PC-9 (cell line): Measurements from ENCODE around the gene SGO2. TPM values are rescaled to one million over a fixed set of nuclear protein-coding genes. Genes with fewer than 3 reads are reported as not detected.

Experiments used
- BruUV-seq: library from RNA; stranded (reverse); fragments of 400-500 nt; replicated peaks from 2 replicates; lab custom pipeline; 2021; lab: Mats Ljungman, UMichigan
- CTCF ChIA-PET: fragments of 300-600 bp; sonication (Branson Sonifier 250); formaldehyde crosslinking; loops from one replicate; lab custom pipeline; 2022; ENCODE audit warnings: antibody characterized with exemption; lab: Charles Lee
- POLR2A ChIA-PET: fragments of 300-600 bp; sonication (Branson Sonifier 250); formaldehyde crosslinking; loops from one replicate; lab custom pipeline; 2022; ENCODE audit warnings: antibody characterized with exemption; ENCODE audit not compliant: unreplicated experiment; lab: Charles Lee
- DNase-seq, 2 experiments: peaks; one replicate each; pipeline versions ENCODE4 v3.0.0 to v3.0.0-alpha.2; 2015 to 2022; ENCODE audit warnings: mixed read lengths in 1 of 2
- H2AFZ ChIP-seq: fragments of 200-600 bp; sonication (generic); 2 replicates; pipeline ENCODE4 v1.8.1; 2017; ENCODE audit warnings: antibody characterized with exemption
- H3F3A ChIP-seq: fragments of 200-600 bp; sonication (generic); 2 replicates; pipeline ENCODE4 v1.8.1; 2017; ENCODE audit warnings: antibody characterized with exemption, mild to moderate bottlenecking, low read depth; ENCODE audit not compliant: insufficient read depth
- H3K27ac ChIP-seq: fragments of 200-600 bp; sonication (generic); 2 replicates; pipeline ENCODE4 v1.6.1; 2016; ENCODE audit warnings: mixed run types
- H3K27me3 ChIP-seq: fragments of 200-600 bp; sonication (generic); 2 replicates; pipeline ENCODE4 v1.6.1; 2016; ENCODE audit warnings: low read depth, mixed run types; ENCODE audit not compliant: insufficient read depth
- H3K36me3 ChIP-seq: fragments of 200-600 bp; sonication (generic); 2 replicates; pipeline ENCODE4 v1.6.1; 2016; ENCODE audit warnings: low read depth, mixed run types
- H3K4me1 ChIP-seq: fragments of 200-600 bp; sonication (generic); replicated peaks from 2 replicates; pipeline ENCODE4 v1.6.1; 2016; ENCODE audit warnings: mixed run types; ENCODE audit not compliant: insufficient read depth
- H3K4me2 ChIP-seq: fragments of 200-600 bp; sonication (generic); 2 replicates; pipeline ENCODE4 v1.6.1; 2017; ENCODE audit warnings: mixed run types
- H3K4me3 ChIP-seq: fragments of 200-600 bp; sonication (generic); 2 replicates; pipeline ENCODE4 v1.6.1; 2016; ENCODE audit warnings: mixed run types
- H3K79me2 ChIP-seq: fragments of 200-600 bp; sonication (generic); 2 replicates; pipeline ENCODE4 v1.6.1; 2017; ENCODE audit warnings: low read depth, mixed run types
- H3K9me2 ChIP-seq: fragments of 200-600 bp; sonication (generic); 2 replicates; pipeline ENCODE4 v1.8.1; 2017; ENCODE audit warnings: mild to moderate bottlenecking; ENCODE audit not compliant: insufficient read depth
- H3K9me3 ChIP-seq: fragments of 200-600 bp; sonication (generic); 2 replicates; pipeline ENCODE4 v1.8.1; 2016; ENCODE audit warnings: low read depth; ENCODE audit not compliant: insufficient read depth
- H4K20me1 ChIP-seq: fragments of 200-600 bp; sonication (generic); 2 replicates; pipeline ENCODE4 v1.8.1; 2017; ENCODE audit not compliant: insufficient read depth
- EZH2 ChIP-seq: fragments of 200-600 bp; sonication (generic); IDR thresholded peaks from 2 replicates; pipeline ENCODE4 v1.8.0; 2017; ENCODE audit warnings: antibody characterized with exemption, low read depth
- intact Hi-C: fragments of 100-400 bp; cut with micrococcal nuclease; formaldehyde crosslinking; loops from one replicate; pipeline ENCODE4 v1.10.0; 2022; ENCODE audit not compliant: unreplicated experiment
- total RNA-seq: library from RNA; stranded (reverse); gene quantifications from 2 replicates; pipeline ENCODE4 v1.2.3, GENCODE V29; 2021
- TF ChIP-seq, protein P1 (sequence below): fragments of 200-600 bp; sonication (generic); conservative IDR thresholded peaks from 2 replicates; pipeline ENCODE4 v1.6.1; 2017; ENCODE audit warnings: mixed run types, antibody characterized with exemption, mild to moderate bottlenecking, moderate library complexity

SGO2 gene
- total RNA-seq, 1 experiment from 2014 or later, result 25.0 TPM

DNA sequence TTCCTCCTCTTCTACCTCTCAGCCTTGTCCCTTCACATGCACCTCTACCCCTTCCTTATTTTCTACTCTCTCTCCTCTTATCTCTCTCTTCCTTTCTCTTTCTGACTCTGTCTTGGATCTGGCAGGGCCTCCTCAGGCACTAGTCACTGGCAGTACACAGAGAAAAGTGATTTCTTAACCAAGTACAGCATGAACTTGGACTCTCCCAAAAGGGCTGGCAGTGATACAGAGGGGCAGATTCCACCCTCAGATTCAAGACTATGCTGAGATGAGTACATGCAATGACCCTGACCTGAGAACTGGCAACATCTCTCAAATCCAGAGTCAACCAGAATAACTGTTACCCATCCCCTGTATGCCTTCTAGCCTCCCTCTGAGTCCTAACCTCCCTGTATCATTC lies 64.1 kb downstream of the SGO2 start:
- intact Hi-C loops, result no loop called here
- no peaks in the 10 kb centered on the region for H3K36me3 ChIP-seq
- BruUV-seq, result no TSS peak
- H3K4me1 ChIP-seq, result peaks cover 10% of the 10 kb centered on the region; the same call in 1 of the 2 replicates
- H3K4me3 ChIP-seq, result no peak overlapping the region
- no peak overlapping the region for H3K4me2 ChIP-seq
- no peaks in the 10 kb centered on the region for H3K9me2 ChIP-seq
- CTCF ChIA-PET, result no interaction called here
- H2AFZ ChIP-seq, result no peak overlapping the region
- no peaks in the 10 kb centered on the region for H3K79me2 ChIP-seq
- no peaks in the 10 kb centered on the region for H3K9me3 ChIP-seq
- TF ChIP-seq, protein P1, sequence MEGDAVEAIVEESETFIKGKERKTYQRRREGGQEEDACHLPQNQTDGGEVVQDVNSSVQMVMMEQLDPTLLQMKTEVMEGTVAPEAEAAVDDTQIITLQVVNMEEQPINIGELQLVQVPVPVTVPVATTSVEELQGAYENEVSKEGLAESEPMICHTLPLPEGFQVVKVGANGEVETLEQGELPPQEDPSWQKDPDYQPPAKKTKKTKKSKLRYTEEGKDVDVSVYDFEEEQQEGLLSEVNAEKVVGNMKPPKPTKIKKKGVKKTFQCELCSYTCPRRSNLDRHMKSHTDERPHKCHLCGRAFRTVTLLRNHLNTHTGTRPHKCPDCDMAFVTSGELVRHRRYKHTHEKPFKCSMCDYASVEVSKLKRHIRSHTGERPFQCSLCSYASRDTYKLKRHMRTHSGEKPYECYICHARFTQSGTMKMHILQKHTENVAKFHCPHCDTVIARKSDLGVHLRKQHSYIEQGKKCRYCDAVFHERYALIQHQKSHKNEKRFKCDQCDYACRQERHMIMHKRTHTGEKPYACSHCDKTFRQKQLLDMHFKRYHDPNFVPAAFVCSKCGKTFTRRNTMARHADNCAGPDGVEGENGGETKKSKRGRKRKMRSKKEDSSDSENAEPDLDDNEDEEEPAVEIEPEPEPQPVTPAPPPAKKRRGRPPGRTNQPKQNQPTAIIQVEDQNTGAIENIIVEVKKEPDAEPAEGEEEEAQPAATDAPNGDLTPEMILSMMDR, result no peak
- no peak for TF ChIP-seq EZH2
- no peaks in the 10 kb centered on the region; the same call in 1 of the 2 replicates for H3F3A ChIP-seq
- POLR2A ChIA-PET, result no interaction called here
- no peak overlapping the region for H3K27ac ChIP-seq
- no peaks in the 10 kb centered on the region for H4K20me1 ChIP-seq
- no peak for DNase-seq
- H3K27me3 ChIP-seq, result no peaks in the 10 kb centered on the region

DNA sequence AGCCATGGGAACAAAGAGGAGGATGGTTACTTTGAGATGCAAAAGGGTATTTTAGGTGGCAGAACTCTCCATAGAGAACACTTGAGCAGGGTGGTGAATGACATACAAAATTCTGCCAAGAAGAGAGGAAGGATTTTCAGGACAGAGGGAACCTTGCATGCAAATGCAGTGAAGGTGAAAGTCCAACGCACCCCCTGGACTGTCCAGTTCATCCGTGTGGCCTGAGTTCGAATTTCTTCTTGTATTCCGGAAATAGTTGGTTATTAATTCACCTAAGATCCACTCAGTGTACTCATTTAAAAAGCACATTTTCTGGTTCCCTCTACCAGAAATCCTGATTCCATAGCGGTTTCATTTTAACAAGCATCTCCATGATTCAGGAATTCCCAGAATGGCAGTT lies 65.3 kb downstream of the SGO2 start:
- no TSS peak for BruUV-seq
- Histone ChIP-seq H3K4me2 (no peak overlapping the region), H3K9me2 (no peaks in the 10 kb centered on the region), H3K27me3 (no peaks in the 10 kb centered on the region), H3F3A (no peaks in the 10 kb centered on the region; the same call in 1 of the 2 replicates), H3K4me3 (no peak overlapping the region), H4K20me1 (no peaks in the 10 kb centered on the region), H2AFZ (no peak overlapping the region), H3K27ac (no peak overlapping the region), H3K9me3 (no peaks in the 10 kb centered on the region), H3K36me3 (no peaks in the 10 kb centered on the region), H3K4me1 (peaks cover 10% of the 10 kb centered on the region; the same call in 1 of the 2 replicates), H3K79me2 (no peaks in the 10 kb centered on the region)
- ChIA-PET CTCF (no interaction called here), POLR2A (interaction anchor here (0.7 kb wide), 1 partner anchor 11 kb away, joined by 3 read pairs; no protein-coding TSS in a partner anchor)
- TF ChIP-seq, protein P1, result no peak
- TF ChIP-seq EZH2, result no peak
- no peak for DNase-seq
- intact Hi-C loops, result no loop called here

- Histone ChIP-seq H2AFZ (no peak overlapping the region), H3K4me1 (peaks cover 10% of the 10 kb centered on the region; the same call in 1 of the 2 replicates), H3K36me3 (no peaks in the 10 kb centered on the region), H3K4me2 (no peak overlapping the region), H3K9me3 (no peaks in the 10 kb centered on the region), H3K9me2 (no peaks in the 10 kb centered on the region), H3K4me3 (no peak overlapping the region), H3K79me2 (no peaks in the 10 kb centered on the region), H3K27ac (no peak overlapping the region), H3K27me3 (no peaks in the 10 kb centered on the region), H4K20me1 (no peaks in the 10 kb centered on the region), H3F3A (no peaks in the 10 kb centered on the region; the same call in 1 of the 2 replicates)
- TF ChIP-seq, protein P1, result no peak
- no peak for TF ChIP-seq EZH2
- intact Hi-C loops, result no loop called here
- ChIA-PET POLR2A (no interaction called here), CTCF (no interaction called here)
- no TSS peak for BruUV-seq
- DNase-seq, result no peak
Measured at GRCh38 chr2:200592406-200593075, 66.5 kb downstream of the SGO2 start.
